ENCODE results near the gene CLEC16A. TPM values are rescaled to one million over a fixed set of nuclear protein-coding genes. Genes with fewer than 3 reads are reported as not detected.

CLEC16A gene
- total and polyA plus RNA-seq, 9 of the 15 experiments (the other 6 are each of a cell fraction or from before 2014, with no cell fraction given) = 1.00 to 22.3 (median 10.0) TPM

DNA sequence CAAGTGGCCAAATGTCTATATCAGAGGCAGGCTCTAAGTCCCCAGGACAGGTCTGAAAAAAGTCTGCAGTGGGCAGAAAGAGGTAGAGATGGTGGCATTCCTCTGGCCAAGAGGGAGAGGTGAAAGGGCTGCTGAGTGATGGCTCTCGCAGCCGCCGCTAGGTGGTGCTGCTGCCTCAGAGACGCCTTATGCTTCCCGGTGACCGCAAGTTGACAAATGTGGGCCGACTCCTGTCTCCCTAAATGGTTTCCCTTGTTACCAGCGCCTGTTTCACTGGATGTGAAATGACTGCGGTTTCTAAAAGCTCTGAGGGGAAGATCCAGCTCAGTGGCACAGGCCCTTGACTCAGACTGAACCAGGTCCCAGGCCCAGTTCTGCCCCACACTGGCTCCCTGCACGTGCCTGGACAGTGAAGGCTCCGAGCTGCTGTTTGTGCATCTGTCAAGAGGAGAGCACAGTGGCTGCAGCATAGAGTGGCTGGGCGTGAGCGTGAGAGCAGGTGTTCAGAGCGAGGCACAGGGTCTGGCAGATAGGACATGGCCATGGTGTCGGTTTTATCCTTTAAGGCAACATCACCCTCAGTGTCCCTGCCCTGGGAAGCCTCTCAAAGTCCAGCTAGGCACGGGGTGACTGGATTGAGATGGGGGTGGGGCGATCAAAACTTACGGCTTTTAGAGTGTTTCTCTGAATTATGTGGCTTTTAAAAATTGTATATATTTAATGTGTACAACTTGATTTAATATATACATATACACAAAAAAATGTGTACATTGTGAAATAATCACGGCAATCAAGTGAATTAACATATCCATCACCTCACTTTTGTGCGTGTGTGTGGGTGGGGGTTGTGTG, 19.9 kb downstream of the CLEC16A start (continued):
- TF ChIP-seq ZBED1 (IDR thresholded peaks at IDR 0.05) (no peak), MCM7 (IDR thresholded peaks at IDR 0.05) (no peak), MTA3 (IDR thresholded peaks at IDR 0.05; ENCODE audit: borderline replicate concordance) (no peak), ZFPM2 (CRISPR knock-in tag; IDR thresholded peaks at IDR 0.05) (no peak), ZNF134 (CRISPR knock-in tag; conservative IDR thresholded peaks at IDR 0.05) (no peak), ZNF324 (CRISPR knock-in tag; IDR thresholded peaks at IDR 0.05) (no peak), FOXK1 (CRISPR knock-in tag; IDR thresholded peaks at IDR 0.05; ENCODE audit: borderline replicate concordance) (no peak), FOXK2 (conservative IDR thresholded peaks at IDR 0.05 in 1 of 2, IDR thresholded peaks at IDR 0.05 in 1 of 2; ENCODE audit: low read depth in 2 of 2) (peak; percentile 18 to 79; a peak in 3 of 4 replicates), CBX8 (IDR thresholded peaks at IDR 0.05; ENCODE audit: borderline replicate concordance, extremely low read depth, low read depth, low read length, poor library complexity, severe bottlenecking) (no peak), ZFP36 (IDR thresholded peaks at IDR 0.05; ENCODE audit: low read depth, low read length, partially characterized antibody) (peak; percentile 24), XRCC4 (IDR thresholded peaks at IDR 0.05; ENCODE audit: extremely low read depth, insufficient read depth, insufficient read length) (no peak), NCOA6 (IDR thresholded peaks at IDR 0.05) (no peak), NUFIP1 (IDR thresholded peaks at IDR 0.05; ENCODE audit: partially characterized antibody) (no peak), NR1H2 (CRISPR knock-in tag; IDR thresholded peaks at IDR 0.05) (no peak), SMARCB1 (IDR thresholded peaks at IDR 0.05; ENCODE audit: insufficient read length, low read depth) (no peak), ZNF121 (CRISPR knock-in tag; conservative IDR thresholded peaks at IDR 0.05) (no peak), TAF9B (IDR thresholded peaks at IDR 0.05; ENCODE audit: partially characterized antibody) (no peak), PURB (CRISPR knock-in tag; IDR thresholded peaks at IDR 0.05; ENCODE audit: low read depth) (no peak), BRF1 (IDR thresholded peaks at IDR 0.05; ENCODE audit: borderline replicate concordance, extremely low read depth, insufficient read length) (no peak), CREM (IDR thresholded peaks at IDR 0.05; ENCODE audit: low read depth) (peak; percentile 43), NR2C2 (CRISPR knock-in tag; IDR thresholded peaks at IDR 0.05) (no peak), NR2C2 (tag; IDR thresholded peaks at IDR 0.05) (no peak), MCM2 (IDR thresholded peaks at IDR 0.05; ENCODE audit: low read depth) (no peak), ZNF316 (IDR thresholded peaks at IDR 0.05) (no peak), SREBF1 (IDR thresholded peaks at IDR 0.05; ENCODE audit: borderline replicate concordance, low read depth, low read length) (no peak), TCFL5 (CRISPR knock-in tag; conservative IDR thresholded peaks at IDR 0.05) (no peak), OTX1 (CRISPR knock-in tag; IDR thresholded peaks at IDR 0.05) (no peak), NFE2L1 (tag; IDR thresholded peaks at IDR 0.05; ENCODE audit: borderline replicate concordance, low read depth) (no peak), STAT5A (IDR thresholded peaks at IDR 0.05; ENCODE audit: borderline replicate concordance, low read length) (no peak), YY1 (IDR thresholded peaks at IDR 0.05; ENCODE audit: borderline replicate concordance in 1 of 3, control insufficient read depth in 1 of 3, extremely low read depth in 1 of 3, insufficient read depth in 3 of 3, insufficient read length in 1 of 3, insufficient replicate concordance in 2 of 3, low read depth in 1 of 3, low read length in 2 of 3) (peak in 1 of 3 experiments; percentile 49)
- TF ChIP-seq, protein P1, sequence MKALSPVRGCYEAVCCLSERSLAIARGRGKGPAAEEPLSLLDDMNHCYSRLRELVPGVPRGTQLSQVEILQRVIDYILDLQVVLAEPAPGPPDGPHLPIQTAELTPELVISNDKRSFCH (CRISPR knock-in tag; IDR thresholded peaks at IDR 0.05) = no peak
- TF ChIP-seq, protein P1 (tag; IDR thresholded peaks at IDR 0.05) = no peak

Measured in K562 (cell line).